ENCODE measurements around the gene TBCE.

- TF ChIP-seq POLR2A (IDR thresholded peaks at IDR 0.05) (no peak), CTCF (IDR thresholded peaks at IDR 0.05) (no peak)
These were observed 93.5 kb downstream of the TBCE start for GRCh38 chr1:235460770-235461169.

Measured in Peyer's patch (tissue), 4 donors.